Nephron progenitor cell (in vitro differentiated cells): ENCODE measurements around the gene SCD5.
A peak's percentile ranks its signal among the peaks of the same experiment; 100 is the strongest.

Source experiments
- DNase-seq: peaks from one replicate; pipeline ENCODE4 v3.0.0; 2021
- H3K27ac Mint-ChIP-seq: 2 replicates; pipeline ENCODE4 v1.8.0; 2021; ENCODE audit warnings: mild to moderate bottlenecking, moderate library complexity, mixed read lengths
- H3K27me3 Mint-ChIP-seq: 2 replicates; pipeline ENCODE4 v1.8.0; 2021; ENCODE audit warnings: mild to moderate bottlenecking, low read depth, mixed read lengths; ENCODE audit not compliant: poor library complexity
- H3K36me3 Mint-ChIP-seq: 2 replicates; pipeline ENCODE4 v1.8.0; 2021; ENCODE audit warnings: low read depth, mixed read lengths
- H3K4me1 Mint-ChIP-seq: 2 replicates; pipeline ENCODE4 v1.8.0; 2021; ENCODE audit warnings: mixed read lengths
- H3K4me3 Mint-ChIP-seq: 2 replicates; pipeline ENCODE4 v1.8.0; 2021; ENCODE audit warnings: mild to moderate bottlenecking, moderate library complexity, mixed read lengths
- H3K9me3 Mint-ChIP-seq: 2 replicates; pipeline ENCODE4 v1.8.0; 2021; ENCODE audit warnings: mild to moderate bottlenecking, moderate library complexity, mixed read lengths
- TF ChIP-seq, protein P1 (sequence below): fragments of 200-600 bp; sonication (generic); IDR thresholded peaks from 2 replicates; pipeline ENCODE4 v1.5.0; 2021; ENCODE audit warnings: antibody characterized with exemption

SCD5 gene

DNA sequence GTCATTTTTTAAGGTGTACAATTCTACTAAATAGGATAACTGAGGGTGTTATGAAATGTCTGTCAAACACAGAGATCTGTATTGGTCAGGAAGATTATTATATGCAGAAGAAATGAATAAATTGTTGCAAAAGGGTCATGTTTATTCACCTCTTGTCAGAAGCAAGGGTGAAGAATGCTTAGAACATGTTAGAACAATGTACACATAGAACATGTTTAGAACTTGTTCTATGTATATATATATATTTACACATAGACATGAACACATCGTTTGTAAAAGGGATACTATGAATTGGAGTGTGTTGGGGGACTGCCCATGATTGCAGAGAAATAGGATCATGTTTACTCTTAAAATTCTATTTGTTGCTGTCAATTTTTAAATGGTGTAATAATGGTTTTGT lies 208.8 kb downstream of the SCD5 start:
- TF ChIP-seq, protein P1, sequence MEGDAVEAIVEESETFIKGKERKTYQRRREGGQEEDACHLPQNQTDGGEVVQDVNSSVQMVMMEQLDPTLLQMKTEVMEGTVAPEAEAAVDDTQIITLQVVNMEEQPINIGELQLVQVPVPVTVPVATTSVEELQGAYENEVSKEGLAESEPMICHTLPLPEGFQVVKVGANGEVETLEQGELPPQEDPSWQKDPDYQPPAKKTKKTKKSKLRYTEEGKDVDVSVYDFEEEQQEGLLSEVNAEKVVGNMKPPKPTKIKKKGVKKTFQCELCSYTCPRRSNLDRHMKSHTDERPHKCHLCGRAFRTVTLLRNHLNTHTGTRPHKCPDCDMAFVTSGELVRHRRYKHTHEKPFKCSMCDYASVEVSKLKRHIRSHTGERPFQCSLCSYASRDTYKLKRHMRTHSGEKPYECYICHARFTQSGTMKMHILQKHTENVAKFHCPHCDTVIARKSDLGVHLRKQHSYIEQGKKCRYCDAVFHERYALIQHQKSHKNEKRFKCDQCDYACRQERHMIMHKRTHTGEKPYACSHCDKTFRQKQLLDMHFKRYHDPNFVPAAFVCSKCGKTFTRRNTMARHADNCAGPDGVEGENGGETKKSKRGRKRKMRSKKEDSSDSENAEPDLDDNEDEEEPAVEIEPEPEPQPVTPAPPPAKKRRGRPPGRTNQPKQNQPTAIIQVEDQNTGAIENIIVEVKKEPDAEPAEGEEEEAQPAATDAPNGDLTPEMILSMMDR: no peak
- no peaks in the 10 kb centered on the region for H3K36me3 Mint-ChIP-seq
- H3K4me1 Mint-ChIP-seq: peaks cover 25% of the 10 kb centered on the region
- H3K27ac Mint-ChIP-seq: no peak overlapping the region
- H3K9me3 Mint-ChIP-seq: no peaks in the 10 kb centered on the region
- H3K4me3 Mint-ChIP-seq: no peak overlapping the region
- DNase-seq: no peak
- peaks cover 7% of the 10 kb centered on the region for H3K27me3 Mint-ChIP-seq

DNA sequence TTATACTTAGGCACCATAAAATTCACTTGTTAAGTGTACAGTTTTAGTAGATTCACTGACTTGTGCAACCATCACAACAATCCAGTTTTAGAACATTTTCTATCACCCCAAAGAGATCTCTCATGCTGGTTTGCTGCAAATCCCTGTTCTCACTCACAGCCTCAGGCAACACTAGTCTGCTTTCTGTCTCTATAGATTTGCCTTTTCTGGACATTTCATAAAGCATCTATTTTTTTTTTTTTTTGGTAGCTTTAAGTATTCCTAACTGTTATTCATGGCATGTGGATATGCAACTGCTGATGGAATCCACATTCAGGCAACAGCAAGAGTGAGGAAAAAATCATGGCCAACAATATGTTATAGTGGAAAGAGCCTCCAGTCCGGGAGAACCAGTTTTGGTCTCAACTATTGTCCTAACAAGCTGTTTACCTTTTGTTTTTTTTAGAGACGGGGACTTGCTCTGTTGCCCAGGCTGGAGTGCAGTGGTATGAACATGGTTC lies 209.8 kb downstream of the SCD5 start:
- no peak for DNase-seq
- no peak overlapping the region for H3K27ac Mint-ChIP-seq
- peaks cover 25% of the 10 kb centered on the region for H3K4me1 Mint-ChIP-seq
- no peaks in the 10 kb centered on the region for H3K36me3 Mint-ChIP-seq
- no peaks in the 10 kb centered on the region for H3K9me3 Mint-ChIP-seq
- TF ChIP-seq, protein P1: no peak
- H3K27me3 Mint-ChIP-seq: peaks cover 7% of the 10 kb centered on the region
- no peak overlapping the region for H3K4me3 Mint-ChIP-seq

DNA sequence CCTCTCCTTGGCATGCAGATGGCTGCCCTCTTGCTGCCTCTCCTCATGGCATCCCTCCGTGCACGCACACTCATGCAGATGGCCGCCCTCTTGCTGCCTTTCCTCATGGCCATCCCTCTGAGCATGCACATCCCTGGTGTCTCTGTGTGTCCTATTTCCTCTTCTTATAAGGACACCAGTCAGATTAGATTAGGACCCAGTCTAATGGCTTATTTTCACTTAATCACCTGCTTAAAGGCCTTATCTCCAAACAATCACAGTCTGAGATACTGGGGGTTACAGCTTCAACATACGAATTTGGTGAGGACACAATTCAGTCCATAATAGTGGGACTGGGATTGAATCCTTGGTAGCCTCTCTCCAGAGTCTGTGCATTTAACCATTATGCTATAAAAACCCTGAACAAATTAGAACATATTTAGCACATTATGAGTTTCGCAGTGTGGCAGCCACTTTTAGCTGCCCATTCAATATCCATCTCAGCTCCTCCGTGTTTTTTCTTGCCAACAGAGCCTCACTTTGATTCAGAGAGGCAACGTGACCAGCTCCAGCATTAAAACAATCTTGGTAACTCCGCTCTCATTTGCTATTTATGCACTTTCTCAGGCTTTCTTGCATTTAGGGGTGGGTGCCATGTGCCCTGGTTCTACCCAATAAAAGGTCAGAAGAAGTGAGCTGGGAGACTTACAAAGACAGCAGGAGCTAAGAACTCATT lies 210.6 kb downstream of the SCD5 start:
- Mint-ChIP-seq H3K27ac (no peak overlapping the region), H3K9me3 (no peaks in the 10 kb centered on the region), H3K4me3 (no peak overlapping the region), H3K36me3 (no peaks in the 10 kb centered on the region), H3K4me1 (peaks cover 25% of the 10 kb centered on the region), H3K27me3 (peaks cover 7% of the 10 kb centered on the region)
- TF ChIP-seq, protein P1: no peak
- DNase-seq: no peak

DNA sequence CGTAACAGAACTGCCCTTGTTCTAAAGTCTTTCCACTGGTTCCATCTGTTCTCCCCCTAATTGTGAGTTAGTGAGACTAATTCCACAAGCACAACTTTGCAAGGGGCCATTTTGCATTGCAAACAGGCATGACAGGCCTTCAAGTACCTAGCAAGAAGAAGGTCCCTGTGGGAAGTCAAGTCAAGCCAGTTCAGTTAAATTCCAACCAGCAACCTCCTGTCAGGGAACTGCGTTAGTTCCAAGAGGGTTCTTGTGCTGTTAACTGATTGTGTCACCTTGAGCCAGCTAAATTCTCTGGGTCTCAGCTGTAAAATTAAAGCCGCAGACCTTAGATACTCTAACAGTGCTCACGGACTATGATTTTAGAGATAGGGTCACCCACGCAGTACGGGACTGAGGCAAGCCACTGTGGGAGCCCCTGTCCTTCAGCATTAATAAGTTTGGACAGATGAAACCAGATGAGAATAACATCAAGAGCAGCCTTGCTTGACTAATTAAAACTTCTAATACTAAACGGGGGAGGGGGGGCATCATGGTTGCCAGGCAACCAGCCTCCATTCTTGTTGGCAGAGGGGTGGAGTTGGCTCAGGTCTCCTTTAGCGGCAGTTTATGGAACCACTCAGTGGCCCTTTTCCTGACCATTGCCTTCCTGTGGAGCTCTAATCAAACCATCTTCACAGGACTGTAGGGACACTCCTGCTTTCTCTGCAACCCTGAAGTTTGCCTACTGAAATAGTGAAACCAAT lies 212.7 kb downstream of the SCD5 start:
- Mint-ChIP-seq H3K4me1 (peaks cover 25% of the 10 kb centered on the region), H3K27ac (peak overlapping the region; percentile 62), H3K9me3 (no peaks in the 10 kb centered on the region), H3K36me3 (no peaks in the 10 kb centered on the region), H3K27me3 (peaks cover 7% of the 10 kb centered on the region), H3K4me3 (no peak overlapping the region)
- TF ChIP-seq, protein P1: no peak
- DNase-seq: no peak

DNA sequence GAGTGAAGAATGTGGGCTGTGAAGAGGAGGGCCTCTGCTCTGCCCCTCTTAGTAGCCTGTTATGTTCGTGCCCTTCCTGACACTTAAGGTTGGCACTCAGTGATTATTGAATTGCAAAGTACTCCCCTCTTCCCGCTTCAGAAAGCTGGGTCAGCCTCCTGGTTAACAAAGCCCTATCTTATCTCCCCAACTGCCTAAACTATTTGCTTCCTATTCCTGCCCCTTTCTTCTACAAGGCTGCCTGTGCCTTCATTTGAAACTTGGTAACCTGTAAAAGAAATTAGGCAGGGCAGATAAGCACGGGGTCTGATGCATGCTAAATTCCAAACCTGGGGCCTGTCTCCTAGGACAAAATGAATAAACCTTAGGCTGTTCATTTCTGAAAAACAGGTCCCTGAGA lies 213.7 kb downstream of the SCD5 start:
- Mint-ChIP-seq H3K36me3 (no peaks in the 10 kb centered on the region), H3K27ac (no peak overlapping the region), H3K4me3 (no peak overlapping the region), H3K27me3 (peaks cover 7% of the 10 kb centered on the region), H3K9me3 (no peaks in the 10 kb centered on the region), H3K4me1 (peaks cover 25% of the 10 kb centered on the region)
- DNase-seq: no peak
- TF ChIP-seq, protein P1: no peak
